ENCODE results near the gene MN1.

Gene MN1

DNA sequence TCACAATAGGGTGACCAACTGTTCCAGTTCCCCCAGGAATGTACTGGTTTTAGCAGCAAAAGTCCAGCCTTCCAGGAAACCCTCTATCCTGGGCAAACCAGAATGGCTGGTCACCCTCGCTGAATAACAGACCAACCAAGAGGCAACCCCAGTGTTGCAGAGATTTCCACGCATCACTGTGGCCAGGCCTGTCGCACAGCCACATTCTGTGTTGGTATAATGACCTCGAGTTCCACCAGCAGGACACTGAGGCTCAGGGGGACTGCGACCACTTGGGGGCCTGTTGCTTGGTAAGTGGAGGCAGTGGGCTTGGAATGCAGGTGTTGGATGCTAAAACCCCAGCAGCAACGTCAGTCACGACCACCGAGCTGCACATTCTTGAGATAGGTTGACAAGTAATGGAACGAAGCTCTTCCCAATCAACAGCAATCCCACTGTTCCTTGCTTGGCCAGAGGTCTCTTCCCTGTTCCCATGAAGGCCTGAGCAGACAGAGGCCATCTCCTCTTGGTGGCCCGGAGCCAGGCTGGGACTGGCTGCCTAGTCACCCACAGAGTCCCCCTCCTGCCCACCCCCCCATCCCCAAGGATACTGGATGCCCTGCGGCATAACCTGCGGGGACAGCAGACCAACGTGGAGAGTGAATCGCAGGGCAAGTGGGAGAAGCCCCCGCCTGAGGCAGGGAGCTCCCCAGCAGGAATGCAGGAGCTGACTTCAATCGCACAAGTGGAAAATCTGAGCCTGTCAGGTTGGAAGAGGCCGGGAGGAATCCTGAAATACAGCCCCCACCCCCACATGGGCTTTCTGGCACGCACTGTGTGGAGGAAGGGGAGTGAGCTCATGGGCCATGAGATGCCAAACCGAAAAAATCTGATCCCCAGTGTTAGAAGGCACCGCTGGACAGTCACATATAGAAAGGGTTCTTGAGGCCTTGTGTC, 43.4 kb upstream of the MN1 start:
- DNase-seq (ENCODE audit: insufficient read length, low spot score) (no peak), FAIRE-seq (no peak)
- TF ChIP-seq, protein P1, sequence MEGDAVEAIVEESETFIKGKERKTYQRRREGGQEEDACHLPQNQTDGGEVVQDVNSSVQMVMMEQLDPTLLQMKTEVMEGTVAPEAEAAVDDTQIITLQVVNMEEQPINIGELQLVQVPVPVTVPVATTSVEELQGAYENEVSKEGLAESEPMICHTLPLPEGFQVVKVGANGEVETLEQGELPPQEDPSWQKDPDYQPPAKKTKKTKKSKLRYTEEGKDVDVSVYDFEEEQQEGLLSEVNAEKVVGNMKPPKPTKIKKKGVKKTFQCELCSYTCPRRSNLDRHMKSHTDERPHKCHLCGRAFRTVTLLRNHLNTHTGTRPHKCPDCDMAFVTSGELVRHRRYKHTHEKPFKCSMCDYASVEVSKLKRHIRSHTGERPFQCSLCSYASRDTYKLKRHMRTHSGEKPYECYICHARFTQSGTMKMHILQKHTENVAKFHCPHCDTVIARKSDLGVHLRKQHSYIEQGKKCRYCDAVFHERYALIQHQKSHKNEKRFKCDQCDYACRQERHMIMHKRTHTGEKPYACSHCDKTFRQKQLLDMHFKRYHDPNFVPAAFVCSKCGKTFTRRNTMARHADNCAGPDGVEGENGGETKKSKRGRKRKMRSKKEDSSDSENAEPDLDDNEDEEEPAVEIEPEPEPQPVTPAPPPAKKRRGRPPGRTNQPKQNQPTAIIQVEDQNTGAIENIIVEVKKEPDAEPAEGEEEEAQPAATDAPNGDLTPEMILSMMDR (IDR thresholded peaks at IDR 0.05; ENCODE audit: insufficient read depth, missing control alignments) = no peak

DNA sequence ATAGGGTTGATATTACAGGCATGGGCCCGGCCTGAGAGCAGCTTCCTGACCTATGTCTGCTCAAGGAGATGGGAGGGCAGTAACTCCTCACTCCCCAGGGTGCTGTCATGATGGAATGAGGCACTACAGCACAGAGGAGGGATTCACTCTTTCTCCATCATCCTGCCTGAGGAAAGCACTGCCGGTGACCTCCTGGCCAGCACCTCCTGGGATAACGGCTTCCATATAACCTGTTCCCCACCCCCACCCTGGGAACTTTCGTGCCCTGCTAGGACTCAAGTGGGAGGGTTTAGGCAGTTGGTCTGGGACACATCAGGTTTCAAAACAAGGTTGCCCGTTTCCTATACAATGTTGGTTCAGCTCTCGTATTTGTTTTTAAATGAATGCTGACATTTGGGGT, 42.7 kb upstream of the MN1 start:
- DNase-seq (ENCODE audit: insufficient read length, low spot score) (no peak), FAIRE-seq (no peak)
- TF ChIP-seq, protein P1 (IDR thresholded peaks at IDR 0.05; ENCODE audit: insufficient read depth, missing control alignments) = no peak

DNA sequence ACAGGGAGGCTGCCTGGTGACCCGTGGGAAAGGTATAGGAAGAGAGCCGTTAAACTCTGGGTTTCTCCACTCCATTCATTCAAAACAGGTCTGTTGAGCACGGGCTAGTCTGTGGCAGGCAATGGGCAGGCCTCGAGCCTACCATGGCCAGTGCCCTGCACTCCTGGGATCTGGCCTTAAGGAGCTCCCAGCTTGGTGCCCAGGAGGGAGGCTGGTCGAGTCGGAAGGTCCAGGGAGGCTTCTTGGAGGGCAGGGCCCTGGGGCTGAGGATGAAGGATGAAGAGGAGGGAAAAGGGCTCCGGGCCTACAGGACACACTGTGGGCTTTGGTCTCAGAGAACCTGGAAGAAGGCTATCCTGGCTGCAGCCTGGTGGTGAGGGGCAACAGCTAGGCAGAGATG, 41.9 kb upstream of the MN1 start:
- TF ChIP-seq, protein P1 (IDR thresholded peaks at IDR 0.05; ENCODE audit: insufficient read depth, missing control alignments) = no peak
- FAIRE-seq = no peak
- no peak for DNase-seq (ENCODE audit: insufficient read length, low spot score)

DNA sequence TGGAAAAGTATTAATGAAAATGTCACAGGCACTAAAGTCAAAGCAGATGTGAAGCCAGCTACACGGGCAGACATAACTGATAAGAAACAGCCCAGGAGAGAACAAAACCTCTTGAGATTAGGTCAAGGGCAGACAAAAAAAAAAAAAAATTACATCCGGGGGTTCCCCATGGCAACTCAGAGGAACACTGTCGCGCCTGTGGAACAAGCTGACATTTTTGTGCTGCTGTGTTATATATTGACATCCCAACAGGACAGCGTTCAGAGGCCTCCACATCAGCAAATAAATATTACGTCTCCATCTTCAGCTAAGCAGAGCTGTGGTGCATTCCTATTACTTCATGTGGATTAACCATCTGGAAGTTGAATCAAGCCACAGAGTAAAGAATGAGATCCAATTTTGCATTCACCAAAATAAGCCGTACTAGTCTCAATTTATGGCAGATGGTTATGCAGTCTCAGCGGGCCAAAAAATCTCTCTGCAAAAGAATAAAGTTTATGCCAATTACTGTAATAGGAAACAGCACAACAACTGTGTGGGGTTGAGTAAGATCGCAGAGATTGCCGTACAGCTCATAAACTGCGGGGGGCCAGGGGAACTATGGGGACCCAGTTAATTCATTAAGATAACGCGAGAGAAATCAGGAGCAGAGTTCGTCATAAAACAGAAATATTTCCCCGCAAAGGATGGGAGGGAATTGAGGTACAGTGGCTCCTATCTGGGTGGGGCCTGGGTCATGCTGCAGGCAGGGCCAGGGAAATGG, 41.3 kb upstream of the MN1 start:
- DNase-seq (ENCODE audit: insufficient read length, low spot score) (no peak), FAIRE-seq (no peak)
- TF ChIP-seq, protein P1 (IDR thresholded peaks at IDR 0.05; ENCODE audit: insufficient read depth, missing control alignments) = no peak

DNA sequence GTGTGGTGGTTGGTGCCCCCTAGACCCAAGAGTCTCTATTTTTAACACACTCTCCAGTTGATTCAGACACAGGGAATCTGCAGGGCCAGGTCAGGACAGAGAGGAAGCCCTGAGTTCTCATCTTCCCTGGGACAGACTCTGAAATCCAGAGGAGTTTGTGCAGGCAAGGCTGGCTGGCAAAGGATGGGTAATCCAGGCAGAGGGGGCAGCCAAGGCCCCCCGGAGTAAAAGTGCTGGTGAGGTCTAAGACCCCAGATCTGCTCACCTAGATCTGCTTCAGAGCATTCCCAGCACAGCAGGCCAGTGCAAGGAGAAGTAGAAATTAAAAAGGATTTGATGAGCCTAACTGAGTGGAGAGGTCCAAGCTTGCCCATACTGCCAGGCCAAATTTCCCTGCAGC, 40.6 kb upstream of the MN1 start:
- FAIRE-seq (no peak), DNase-seq (ENCODE audit: insufficient read length, low spot score) (no peak)
- TF ChIP-seq, protein P1 (IDR thresholded peaks at IDR 0.05; ENCODE audit: insufficient read depth, missing control alignments) = no peak

DNA sequence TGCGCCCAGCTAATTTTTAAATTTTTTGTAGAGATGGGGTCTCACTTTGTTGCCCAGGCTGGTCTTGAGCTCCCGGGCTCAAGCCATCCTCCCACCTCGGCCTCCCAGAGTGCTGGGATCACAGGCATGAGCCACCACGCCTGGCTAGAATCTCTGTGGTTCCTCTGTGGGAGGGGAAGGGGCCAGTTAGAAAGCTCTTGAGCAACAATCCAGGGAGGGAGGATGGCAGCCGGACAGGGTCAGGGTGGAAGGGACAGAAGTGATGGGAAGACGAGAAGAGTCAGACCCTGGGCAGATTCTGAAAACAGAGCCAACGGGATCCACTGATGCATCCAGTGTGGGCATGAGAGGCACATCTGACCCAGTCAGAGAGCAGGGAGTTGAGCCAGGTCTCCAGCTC, 38.9 kb upstream of the MN1 start:
- FAIRE-seq (no peak), DNase-seq (ENCODE audit: insufficient read length, low spot score) (no peak)
- TF ChIP-seq, protein P1 (IDR thresholded peaks at IDR 0.05; ENCODE audit: insufficient read depth, missing control alignments) = no peak

Data from D721Med (cell line).